HG03575 (cell line): ENCODE measurements around the gene C17orf107.
A peak's percentile ranks its signal among the peaks of the same experiment; 100 is the strongest.
"Not testable (repeated sequence)": the region's sequence is repeated elsewhere in the genome, so short reads cannot be mapped to it uniquely, and the experiment has no call there.

Experiments
- ATAC-seq: cut with Tn5 transposase; IDR thresholded peaks from one replicate; pipeline ENCODE4 v1.9.1; 2021; ENCODE audit not compliant: unreplicated experiment, insufficient number of reproducible peaks, low FRiP score; ENCODE audit errors: extremely low read depth

Gene C17orf107

GRCh38 chr17:4921320-4921719 lies 22.0 kb downstream of the C17orf107 start:
- no peak for ATAC-seq

- not testable (repeated sequence) for ATAC-seq
Measured at GRCh38 chr17:4926577-4927335, 27.4 kb downstream of the C17orf107 start.

- no peak for ATAC-seq
Measured at GRCh38 chr17:4928881-4929280, 29.5 kb downstream of the C17orf107 start.

GRCh38 chr17:4931963-4932362 lies 32.6 kb downstream of the C17orf107 start, which contains the start of gene GP1BA:
Gene GP1BA, plus strand, starts transcription at chr17:4932277. Its CDS starts 328 bp downstream, at chr17:4932605.
- no peak for ATAC-seq

- no peak for ATAC-seq
Measured at GRCh38 chr17:4932756-4933155, 33.4 kb downstream of the C17orf107 start.

GRCh38 chr17:4933646-4934045 lies 34.3 kb downstream of the C17orf107 start:
- no peak for ATAC-seq

- no peak for ATAC-seq
Measured at GRCh38 chr17:4934173-4934979, 35.0 kb downstream of the C17orf107 start.

GRCh38 chr17:4935650-4936049 lies 36.3 kb downstream of the C17orf107 start:
- no peak for ATAC-seq

- no peak for ATAC-seq
Measured at GRCh38 chr17:4936436-4936835, 37.1 kb downstream of the C17orf107 start.

GRCh38 chr17:4937553-4937952 lies 38.2 kb downstream of the C17orf107 start:
- ATAC-seq: no peak

- ATAC-seq: no peak
Measured at GRCh38 chr17:4938069-4938491, 38.7 kb downstream of the C17orf107 start.

- ATAC-seq: no peak
Measured at GRCh38 chr17:4938688-4939545, 39.6 kb downstream of the C17orf107 start.

- no peak for ATAC-seq
Measured at GRCh38 chr17:4939546-4939795, 40.1 kb downstream of the C17orf107 start.

- ATAC-seq: peak; percentile 53
Measured at GRCh38 chr17:4939796-4940554, 40.6 kb downstream of the C17orf107 start, which contains the start of the genes RNF167 and SLC25A11. Gene RNF167, plus strand, starts transcription at chr17:4940268. Its CDS starts 642 bp downstream, at chr17:4940910. Gene SLC25A11, minus strand, starts transcription at chr17:4940046. Its CDS starts 136 bp downstream, at chr17:4939910.

GRCh38 chr17:4940555-4941318 lies 41.4 kb downstream of the C17orf107 start:
- no peak for ATAC-seq

GRCh38 chr17:4941319-4941610 lies 41.9 kb downstream of the C17orf107 start:
- ATAC-seq: no peak

- ATAC-seq: no peak
Measured at GRCh38 chr17:4942760-4943508, 43.6 kb downstream of the C17orf107 start.
